Fibroblast of lung (primary cell): ENCODE results near the gene SAMD8. TPM values are rescaled to one million over a fixed set of nuclear protein-coding genes. Genes with fewer than 3 reads are reported as not detected.
A peak's percentile ranks its signal among the peaks of the same experiment; 100 is the strongest.

ENCODE experiments used
- DNase-seq, 2 donors: peaks; one replicate each; pipeline versions ENCODE4 v3.0.0 to v3.0.0-alpha.2; 2010; ENCODE audit warnings: low read depth in 2 of 2
- H2AFZ ChIP-seq: 2 replicates; pipeline ENCODE4 v1.5.1; 2012; ENCODE audit warnings: low read length, control low read depth, inconsistent platforms
- H3K27ac ChIP-seq: 2 replicates; pipeline ENCODE4 v1.5.1; 2011; ENCODE audit warnings: low read length, control low read depth; ENCODE audit not compliant: insufficient read depth
- H3K27me3 ChIP-seq: 2 replicates; pipeline ENCODE4 v1.5.1; 2011; ENCODE audit warnings: mild to moderate bottlenecking, low read length; ENCODE audit not compliant: control insufficient read depth, insufficient read depth
- H3K36me3 ChIP-seq: 2 replicates; pipeline ENCODE4 v1.5.1; 2011; ENCODE audit warnings: low read length; ENCODE audit not compliant: control insufficient read depth, insufficient read depth
- H3K4me1 ChIP-seq: 2 replicates; pipeline ENCODE4 v1.5.1; 2011; ENCODE audit warnings: low read length; ENCODE audit not compliant: control insufficient read depth, insufficient read depth; ENCODE audit errors: extremely low read depth
- H3K4me2 ChIP-seq: 2 replicates; pipeline ENCODE4 v1.5.1; 2011; ENCODE audit warnings: low read length, control low read depth; ENCODE audit not compliant: insufficient read depth; ENCODE audit errors: extremely low read depth
- H3K4me3 ChIP-seq, 4 experiments: fragments of 200-600 bp in 1 of 4; sonication (generic) in 1 of 4; replicated peaks in 1 of 4; 2 replicates each; pipeline ENCODE4 v1.5.1; 2011 to 2016; ENCODE audit warnings: low read length in 4 of 4, low read depth in 3 of 4, mild to moderate bottlenecking in 3 of 4, control low read depth in 2 of 4, inconsistent platforms in 1 of 4, mixed read lengths in 1 of 4; ENCODE audit not compliant: insufficient read depth in 1 of 4; ENCODE audit errors: control extremely low read depth in 1 of 4
- H3K79me2 ChIP-seq: 2 replicates; pipeline ENCODE4 v1.5.1; 2012; ENCODE audit warnings: mild to moderate bottlenecking, low read length, inconsistent platforms; ENCODE audit not compliant: control insufficient read depth, insufficient read depth
- H3K9ac ChIP-seq: 2 replicates; pipeline ENCODE4 v1.5.1; 2011; ENCODE audit warnings: mild to moderate bottlenecking, low read length, control low read depth; ENCODE audit not compliant: insufficient read depth
- H3K9me3 ChIP-seq: 2 replicates; pipeline ENCODE4 v1.5.1; 2012; ENCODE audit warnings: low read depth, low read length; ENCODE audit not compliant: control insufficient read depth, insufficient read depth
- H4K20me1 ChIP-seq: 2 replicates; pipeline ENCODE4 v1.5.1; 2011; ENCODE audit warnings: low read length; ENCODE audit not compliant: control insufficient read depth, insufficient read depth; ENCODE audit errors: extremely low read depth
- EZH2 ChIP-seq: IDR thresholded peaks from 2 replicates; pipeline ENCODE4 v1.5.1; 2012; ENCODE audit warnings: low read length, control low read depth, mild to moderate bottlenecking; ENCODE audit errors: missing control alignments
- polyA plus RNA-seq, 2 donors: library from polyadenylated mRNA; depleted of rRNA in 1 of 2; stranded (reverse) in 1 of 2; unstranded in 1 of 2; fragments of >200 nt; gene quantifications; 2 replicates each; pipeline ENCODE4 v1.2.1, GENCODE V29; 2011 to 2012; ENCODE audit warnings: missing spikeins in 1 of 2
- total RNA-seq: library from RNA; depleted of rRNA; stranded (reverse); fragments of >200 nt; gene quantifications from 2 replicates; pipeline ENCODE4 v1.2.1, GENCODE V29; 2014
- TF ChIP-seq, protein P1 (sequence below), 2 donors: IDR thresholded peaks in 1 of 2; conservative IDR thresholded peaks in 1 of 2; 1 replicate in 1 of 2; 2 replicates in 1 of 2; pipeline ENCODE4 v1.5.1; 2011 to 2012; ENCODE audit warnings: low read length in 2 of 2, control low read depth in 1 of 2, inconsistent platforms in 1 of 2, low read depth in 1 of 2, mild to moderate bottlenecking in 1 of 2

Gene SAMD8
- total and polyA plus RNA-seq, 2 donors (not counting 1 experiment from before 2014, with no cell fraction given): 32.5 to 51.5 TPM

DNA sequence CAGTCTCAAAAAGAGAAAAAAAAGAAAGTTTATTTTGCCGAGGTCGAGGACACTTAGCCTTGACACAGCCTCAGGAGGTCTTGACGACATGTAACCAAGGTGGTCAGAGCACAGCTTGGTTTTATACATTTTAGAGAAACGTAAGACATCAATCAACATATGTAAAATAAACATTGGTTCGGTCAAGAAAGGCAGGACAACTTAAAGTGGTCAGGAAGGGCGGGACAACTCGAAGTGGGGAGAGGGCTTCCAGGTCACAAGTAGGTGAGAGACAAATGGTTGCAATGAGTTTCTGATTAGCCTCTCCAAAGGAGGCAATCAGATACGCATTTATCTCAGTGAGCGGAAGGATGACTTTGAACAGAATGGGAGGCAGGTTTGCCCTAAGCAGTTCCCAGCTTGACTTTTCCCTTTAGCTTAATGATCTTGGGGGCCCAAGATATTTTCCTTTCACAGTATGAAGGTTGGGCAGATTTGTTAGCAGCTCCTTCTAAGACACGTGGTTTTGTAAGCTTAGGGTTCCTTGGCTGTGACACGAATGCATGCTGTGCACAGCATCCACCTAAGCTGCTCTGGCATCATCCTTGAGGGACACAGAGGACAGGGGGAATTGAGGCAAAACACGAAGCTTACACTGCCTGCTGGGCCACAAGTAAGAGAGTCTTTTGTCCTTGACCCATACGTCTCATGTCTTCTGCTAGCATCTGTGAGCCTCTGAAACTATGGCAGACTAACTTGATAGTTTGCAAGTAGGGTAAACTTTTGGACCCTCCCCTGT, 95.8 kb downstream of the SAMD8 start:
- Histone ChIP-seq H3K79me2 (peaks cover 15% of the 10 kb centered on the region), H3K9me3 (no peaks in the 10 kb centered on the region), H4K20me1 (no peaks in the 10 kb centered on the region), H3K27ac (peak overlapping the region; percentile 40), H3K27me3 (no peaks in the 10 kb centered on the region), H3K4me2 (no peak overlapping the region), H3K36me3 (no peaks in the 10 kb centered on the region), H3K9ac (no peak overlapping the region), H3K4me3 (no peak overlapping the region), H2AFZ (no peak overlapping the region), H3K4me1 (peaks cover 22% of the 10 kb centered on the region)
- no peak for DNase-seq
- TF ChIP-seq, protein P1, sequence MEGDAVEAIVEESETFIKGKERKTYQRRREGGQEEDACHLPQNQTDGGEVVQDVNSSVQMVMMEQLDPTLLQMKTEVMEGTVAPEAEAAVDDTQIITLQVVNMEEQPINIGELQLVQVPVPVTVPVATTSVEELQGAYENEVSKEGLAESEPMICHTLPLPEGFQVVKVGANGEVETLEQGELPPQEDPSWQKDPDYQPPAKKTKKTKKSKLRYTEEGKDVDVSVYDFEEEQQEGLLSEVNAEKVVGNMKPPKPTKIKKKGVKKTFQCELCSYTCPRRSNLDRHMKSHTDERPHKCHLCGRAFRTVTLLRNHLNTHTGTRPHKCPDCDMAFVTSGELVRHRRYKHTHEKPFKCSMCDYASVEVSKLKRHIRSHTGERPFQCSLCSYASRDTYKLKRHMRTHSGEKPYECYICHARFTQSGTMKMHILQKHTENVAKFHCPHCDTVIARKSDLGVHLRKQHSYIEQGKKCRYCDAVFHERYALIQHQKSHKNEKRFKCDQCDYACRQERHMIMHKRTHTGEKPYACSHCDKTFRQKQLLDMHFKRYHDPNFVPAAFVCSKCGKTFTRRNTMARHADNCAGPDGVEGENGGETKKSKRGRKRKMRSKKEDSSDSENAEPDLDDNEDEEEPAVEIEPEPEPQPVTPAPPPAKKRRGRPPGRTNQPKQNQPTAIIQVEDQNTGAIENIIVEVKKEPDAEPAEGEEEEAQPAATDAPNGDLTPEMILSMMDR (conservative IDR thresholded peaks at IDR 0.05 in 1 of 2, IDR thresholded peaks at IDR 0.05 in 1 of 2; ENCODE audit: low read depth in 1 of 2, low read length in 2 of 2): no peak
- TF ChIP-seq EZH2: no peak

DNA sequence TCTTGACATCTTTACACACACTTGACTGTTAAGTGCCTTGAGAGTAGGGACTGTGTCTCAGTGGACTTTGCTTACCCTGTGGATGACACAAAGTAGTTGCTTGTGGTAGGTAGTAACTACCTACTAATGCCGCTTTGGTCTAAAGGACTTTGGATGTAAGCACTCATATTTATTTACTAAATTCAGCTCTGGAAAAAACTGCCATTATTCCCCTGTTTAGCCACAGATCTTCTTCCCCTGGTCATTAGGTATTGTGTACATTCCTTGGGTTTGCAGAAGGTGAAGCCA, 96.3 kb downstream of the SAMD8 start:
- Histone ChIP-seq H3K27ac (peak overlapping the region; percentile 40), H3K9ac (no peak overlapping the region), H3K9me3 (no peaks in the 10 kb centered on the region), H3K4me3 (no peak overlapping the region), H4K20me1 (no peaks in the 10 kb centered on the region), H3K36me3 (no peaks in the 10 kb centered on the region), H3K27me3 (no peaks in the 10 kb centered on the region), H3K4me1 (peaks cover 18% of the 10 kb centered on the region), H3K4me2 (no peak overlapping the region), H3K79me2 (peaks cover 20% of the 10 kb centered on the region), H2AFZ (no peak overlapping the region)
- no peak for TF ChIP-seq EZH2
- TF ChIP-seq, protein P1 (conservative IDR thresholded peaks at IDR 0.05 in 1 of 2, IDR thresholded peaks at IDR 0.05 in 1 of 2; ENCODE audit: low read depth in 1 of 2, low read length in 2 of 2): no peak
- no peak for DNase-seq

DNA sequence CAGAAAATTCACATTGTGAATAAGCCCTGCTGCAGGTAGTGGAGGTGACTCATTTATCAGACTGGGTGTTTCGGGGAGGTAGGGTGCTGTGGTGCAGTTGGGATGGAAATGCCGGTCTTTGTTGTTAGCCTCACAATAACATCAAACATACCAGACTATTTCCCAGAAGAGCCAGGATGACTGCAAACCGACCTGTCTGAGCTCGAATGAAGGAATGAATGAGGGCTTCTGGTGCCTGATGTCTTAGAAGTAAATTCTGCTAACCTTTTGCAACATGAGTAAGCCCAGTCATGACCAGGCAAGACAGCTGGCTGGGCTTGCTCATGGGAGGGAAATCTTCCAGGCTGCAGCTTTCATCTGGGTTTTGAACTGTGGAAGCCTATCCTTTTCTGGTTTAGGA, 96.7 kb downstream of the SAMD8 start:
- Histone ChIP-seq H3K4me1 (peaks cover 14% of the 10 kb centered on the region), H3K27ac (peak overlapping the region; percentile 40), H3K79me2 (peaks cover 24% of the 10 kb centered on the region), H2AFZ (no peak overlapping the region), H3K9me3 (no peaks in the 10 kb centered on the region), H3K27me3 (no peaks in the 10 kb centered on the region), H3K4me2 (no peak overlapping the region), H4K20me1 (no peaks in the 10 kb centered on the region), H3K4me3 (no peak overlapping the region), H3K36me3 (no peaks in the 10 kb centered on the region), H3K9ac (no peak overlapping the region)
- peak; percentile 82 to 83 for DNase-seq
- TF ChIP-seq, protein P1 (conservative IDR thresholded peaks at IDR 0.05 in 1 of 2, IDR thresholded peaks at IDR 0.05 in 1 of 2; ENCODE audit: low read depth in 1 of 2, low read length in 2 of 2): no peak
- TF ChIP-seq EZH2: no peak
